GM20000 (cell line): ENCODE data around the gene ERCC6.

Experiments used
- DNase-seq: peaks from one replicate; pipeline ENCODE4 v3.0.0; 2012; ENCODE audit warnings: low spot score
- CTCF ChIP-seq: IDR thresholded peaks from 2 replicates; pipeline ENCODE4 v1.5.1; 2012; ENCODE audit warnings: mild to moderate bottlenecking, control low read depth; ENCODE audit errors: extremely low read depth, missing control alignments

The ERCC6 gene

GRCh38 chr10:49502358-49502757 is 36.6 kb downstream of the ERCC6 start:
- no peak for DNase-seq

GRCh38 chr10:49500412-49500811 is 38.5 kb downstream of the ERCC6 start:
- no peak for DNase-seq
- no peak for TF ChIP-seq CTCF

More at GRCh38 chr10:49502358-49502757, 36.6 kb downstream of the ERCC6 start:
- no peak for TF ChIP-seq CTCF

GRCh38 chr10:49499305-49499851 is 39.5 kb downstream of the ERCC6 start:
- no peak for TF ChIP-seq CTCF
- no peak for DNase-seq

- TF ChIP-seq CTCF, result no peak
- DNase-seq, result no peak
These were observed 40.5 kb downstream of the ERCC6 start for GRCh38 chr10:49498425-49498824.

- DNase-seq, result no peak
- TF ChIP-seq CTCF, result no peak
These were observed 41.6 kb downstream of the ERCC6 start for GRCh38 chr10:49497358-49497757.

- no peak for TF ChIP-seq CTCF
- DNase-seq, result no peak
These were observed 50.7 kb downstream of the ERCC6 start for GRCh38 chr10:49488056-49488717.

- no peak for TF ChIP-seq CTCF
- DNase-seq, result no peak
These were observed 52.2 kb downstream of the ERCC6 start for GRCh38 chr10:49486738-49487137.
